Liver (tissue), 9 donors: ENCODE data around the gene GIPC1. TPM values are rescaled to one million over a fixed set of nuclear protein-coding genes. Genes with fewer than 3 reads are reported as not detected.

Experiments
- DNase-seq: peaks from one replicate; pipeline ENCODE4 v3.0.0-alpha.2; 2017; ENCODE audit warnings: low spot score
- H3K27ac ChIP-seq, 2 donors: one replicate each; pipeline ENCODE4 v1.7.0; 2013; ENCODE audit warnings: inconsistent platforms in 2 of 2, low read length in 2 of 2, control low read depth in 1 of 2, low read depth in 1 of 2, mild to moderate bottlenecking in 1 of 2
- H3K27me3 ChIP-seq, 4 donors: one replicate each; pipeline versions ENCODE4 v1.6.1 to v1.7.0; 2013; ENCODE audit warnings: low read length in 3 of 4, inconsistent platforms in 1 of 4, mild to moderate bottlenecking in 1 of 4, moderate library complexity in 1 of 4; ENCODE audit not compliant: control insufficient read depth in 4 of 4, insufficient read depth in 4 of 4
- H3K36me3 ChIP-seq, 4 donors: one replicate each; pipeline versions ENCODE4 v1.6.1 to v1.7.0; 2013; ENCODE audit warnings: low read length in 3 of 4, mild to moderate bottlenecking in 3 of 4, low read depth in 1 of 4, moderate library complexity in 1 of 4; ENCODE audit not compliant: control insufficient read depth in 4 of 4, insufficient read depth in 3 of 4
- H3K4me1 ChIP-seq, 4 donors: one replicate each; pipeline versions ENCODE4 v1.6.1 to v1.7.0; 2013; ENCODE audit warnings: low read length in 3 of 4, mild to moderate bottlenecking in 3 of 4, moderate library complexity in 1 of 4; ENCODE audit not compliant: control insufficient read depth in 4 of 4, insufficient read depth in 4 of 4
- H3K4me3 ChIP-seq, 3 donors: one replicate each; pipeline versions ENCODE4 v1.6.1 to v1.7.0; 2013; ENCODE audit warnings: low read length in 3 of 3, control low read depth in 1 of 3, low read depth in 1 of 3, mild to moderate bottlenecking in 1 of 3
- H3K9ac ChIP-seq, 2 donors: one replicate each; pipeline ENCODE4 v1.7.0; 2013; ENCODE audit warnings: low read length in 2 of 2, mild to moderate bottlenecking in 2 of 2, moderate library complexity in 2 of 2, control low read depth in 1 of 2, low read depth in 1 of 2
- H3K9me3 ChIP-seq, 4 donors: one replicate each; pipeline versions ENCODE4 v1.6.1 to v1.7.0; 2013; ENCODE audit warnings: low read length in 3 of 4; ENCODE audit not compliant: control insufficient read depth in 4 of 4
- FOXA1 ChIP-seq: IDR thresholded peaks from 2 replicates; pipeline ENCODE4 v1.6.1; 2016; ENCODE audit warnings: antibody characterized with exemption
- FOXA2 ChIP-seq: IDR thresholded peaks from 2 replicates; pipeline ENCODE4 v1.6.1; 2016; ENCODE audit warnings: antibody characterized with exemption
- GABPA ChIP-seq, 2 donors: IDR thresholded peaks in 1 of 2; conservative IDR thresholded peaks in 1 of 2; 2 replicates each; pipeline ENCODE4 v1.6.1; 2016; ENCODE audit warnings: antibody characterized with exemption in 2 of 2, mild to moderate bottlenecking in 1 of 2, moderate library complexity in 1 of 2
- HNF4A ChIP-seq, 2 donors: conservative IDR thresholded peaks; 2 replicates each; pipeline ENCODE4 v1.6.1; 2016; ENCODE audit warnings: antibody characterized with exemption in 2 of 2, mild to moderate bottlenecking in 2 of 2
- HNF4G ChIP-seq: IDR thresholded peaks from 2 replicates; pipeline ENCODE4 v1.6.1; 2016; ENCODE audit warnings: antibody characterized with exemption
- NR2F2 ChIP-seq: IDR thresholded peaks from 2 replicates; pipeline ENCODE4 v1.6.1; 2016; ENCODE audit warnings: antibody characterized with exemption
- RAD21 ChIP-seq, 2 donors: IDR thresholded peaks; 2 replicates each; pipeline ENCODE4 v1.6.1; 2016; ENCODE audit warnings: antibody characterized with exemption in 2 of 2, mild to moderate bottlenecking in 2 of 2
- RXRA ChIP-seq, 2 donors: IDR thresholded peaks; 2 replicates each; pipeline ENCODE4 v1.6.1; 2017 to 2018; ENCODE audit warnings: antibody characterized with exemption in 2 of 2, mild to moderate bottlenecking in 1 of 2
- SP1 ChIP-seq: IDR thresholded peaks from 2 replicates; pipeline ENCODE4 v1.6.1; 2018; ENCODE audit warnings: antibody characterized with exemption, mild to moderate bottlenecking
- TAF1 ChIP-seq: conservative IDR thresholded peaks from 2 replicates; pipeline ENCODE4 v1.6.1; 2016; ENCODE audit warnings: antibody characterized with exemption, mild to moderate bottlenecking
- YY1 ChIP-seq: IDR thresholded peaks from 2 replicates; pipeline ENCODE4 v1.6.1; 2016; ENCODE audit warnings: antibody characterized with exemption, mild to moderate bottlenecking
- WGBS: extraction: QIAGEN DNeasy Blood & Tissue Kit; methylation state at CpG from one replicate; pipeline ENCODE4 v1.1.7; 2013; 5-methylcytosine and 5-hydroxymethylcytosine counted together
- polyA plus RNA-seq, 2 donors: library from polyadenylated mRNA; stranded (reverse) in 1 of 2; unstranded in 1 of 2; fragments of 200-250 nt in 1 of 2; fragments of >200 nt in 1 of 2; fragmentation: Nextera tagmentation in 1 of 2; extraction: Ambion mirVana in 1 of 2; gene quantifications; one replicate each; pipeline versions ENCODE4 v1.2.1 to v1.2.3, GENCODE V29; 2013 to 2015
- total RNA-seq, 2 donors: library from RNA; depleted of rRNA; stranded (reverse); fragments of >200 nt; gene quantifications; one replicate each; pipeline ENCODE4 v1.2.3, GENCODE V29; 2014
- TF ChIP-seq, protein P1 (sequence below): fragments of 150-350 bp; IDR thresholded peaks from 2 replicates; pipeline ENCODE4 v1.5.1; 2017; ENCODE audit warnings: improper control_type of control experiment, low read depth, low read length; ENCODE audit not compliant: missing input control
- TF ChIP-seq, protein P2 (sequence below): IDR thresholded peaks from 2 replicates; pipeline ENCODE4 v1.6.1; 2016; ENCODE audit warnings: antibody characterized with exemption
- TF ChIP-seq, protein P3 (sequence below): IDR thresholded peaks from 2 replicates; pipeline ENCODE4 v1.6.1; 2016; ENCODE audit warnings: antibody characterized with exemption
- TF ChIP-seq, protein P4 (sequence below): IDR thresholded peaks from 2 replicates; pipeline ENCODE4 v1.6.1; 2016; ENCODE audit warnings: antibody characterized with exemption, mild to moderate bottlenecking
- TF ChIP-seq, protein P5 (sequence below): IDR thresholded peaks from 2 replicates; pipeline ENCODE4 v1.6.1; 2016; ENCODE audit warnings: antibody characterized with exemption
- donor health status: healthy.
- donor health status: healthy.
- donor health status: healthy.
- donor health status: healthy.
- donor health status: healthy.

GIPC1 gene
- total and polyA plus RNA-seq, 4 donors = 18.4 to 34.5 (median 25.5) TPM

DNA sequence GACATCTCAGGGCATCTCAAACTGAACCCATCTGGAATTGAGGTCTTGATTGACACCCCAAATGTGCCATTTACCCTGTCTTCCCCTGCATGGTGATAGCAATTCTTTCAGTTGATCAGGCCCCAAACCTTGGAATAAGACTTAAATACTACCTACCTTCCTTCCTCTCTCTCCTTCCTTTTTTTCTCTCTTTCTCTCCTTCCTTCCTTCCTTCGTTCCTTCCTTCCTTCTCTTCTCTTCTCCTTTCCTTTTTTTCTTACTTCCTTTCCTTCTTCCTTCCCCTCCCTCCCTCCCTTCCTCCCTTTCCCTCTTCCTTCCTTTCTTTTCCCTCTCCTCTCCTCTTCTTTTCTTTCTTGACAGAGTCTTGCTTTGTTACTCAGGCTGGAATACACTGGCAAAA lies 7.4 kb upstream of the GIPC1 start:
- Histone ChIP-seq H3K27me3 (no peaks in the 10 kb centered on the region), H3K4me1 (peaks cover 0 to 13% (median 12%) of the 10 kb centered on the region in 4 donors), H3K4me3 (no peak overlapping the region), H3K9me3 (no peaks in the 10 kb centered on the region), H3K9ac (no peak overlapping the region), H3K27ac (no peak overlapping the region), H3K36me3 (no peaks in the 10 kb centered on the region)
- TF ChIP-seq FOXA2 (no peak), FOXA1 (no peak), RAD21 (IDR thresholded peaks at IDR 0.05) (no peak), NR2F2 (no peak), RXRA (IDR thresholded peaks at IDR 0.05) (no peak), TAF1 (no peak), SP1 (no peak), HNF4G (no peak), HNF4A (conservative IDR thresholded peaks at IDR 0.05) (no peak), GABPA (IDR thresholded peaks at IDR 0.05 in 1 of 2, conservative IDR thresholded peaks at IDR 0.05 in 1 of 2) (no peak), YY1 (no peak)
- TF ChIP-seq, protein P1, sequence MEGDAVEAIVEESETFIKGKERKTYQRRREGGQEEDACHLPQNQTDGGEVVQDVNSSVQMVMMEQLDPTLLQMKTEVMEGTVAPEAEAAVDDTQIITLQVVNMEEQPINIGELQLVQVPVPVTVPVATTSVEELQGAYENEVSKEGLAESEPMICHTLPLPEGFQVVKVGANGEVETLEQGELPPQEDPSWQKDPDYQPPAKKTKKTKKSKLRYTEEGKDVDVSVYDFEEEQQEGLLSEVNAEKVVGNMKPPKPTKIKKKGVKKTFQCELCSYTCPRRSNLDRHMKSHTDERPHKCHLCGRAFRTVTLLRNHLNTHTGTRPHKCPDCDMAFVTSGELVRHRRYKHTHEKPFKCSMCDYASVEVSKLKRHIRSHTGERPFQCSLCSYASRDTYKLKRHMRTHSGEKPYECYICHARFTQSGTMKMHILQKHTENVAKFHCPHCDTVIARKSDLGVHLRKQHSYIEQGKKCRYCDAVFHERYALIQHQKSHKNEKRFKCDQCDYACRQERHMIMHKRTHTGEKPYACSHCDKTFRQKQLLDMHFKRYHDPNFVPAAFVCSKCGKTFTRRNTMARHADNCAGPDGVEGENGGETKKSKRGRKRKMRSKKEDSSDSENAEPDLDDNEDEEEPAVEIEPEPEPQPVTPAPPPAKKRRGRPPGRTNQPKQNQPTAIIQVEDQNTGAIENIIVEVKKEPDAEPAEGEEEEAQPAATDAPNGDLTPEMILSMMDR = no peak
- TF ChIP-seq, protein P2, sequence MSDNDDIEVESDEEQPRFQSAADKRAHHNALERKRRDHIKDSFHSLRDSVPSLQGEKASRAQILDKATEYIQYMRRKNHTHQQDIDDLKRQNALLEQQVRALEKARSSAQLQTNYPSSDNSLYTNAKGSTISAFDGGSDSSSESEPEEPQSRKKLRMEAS = no peak
- TF ChIP-seq, protein P3, sequence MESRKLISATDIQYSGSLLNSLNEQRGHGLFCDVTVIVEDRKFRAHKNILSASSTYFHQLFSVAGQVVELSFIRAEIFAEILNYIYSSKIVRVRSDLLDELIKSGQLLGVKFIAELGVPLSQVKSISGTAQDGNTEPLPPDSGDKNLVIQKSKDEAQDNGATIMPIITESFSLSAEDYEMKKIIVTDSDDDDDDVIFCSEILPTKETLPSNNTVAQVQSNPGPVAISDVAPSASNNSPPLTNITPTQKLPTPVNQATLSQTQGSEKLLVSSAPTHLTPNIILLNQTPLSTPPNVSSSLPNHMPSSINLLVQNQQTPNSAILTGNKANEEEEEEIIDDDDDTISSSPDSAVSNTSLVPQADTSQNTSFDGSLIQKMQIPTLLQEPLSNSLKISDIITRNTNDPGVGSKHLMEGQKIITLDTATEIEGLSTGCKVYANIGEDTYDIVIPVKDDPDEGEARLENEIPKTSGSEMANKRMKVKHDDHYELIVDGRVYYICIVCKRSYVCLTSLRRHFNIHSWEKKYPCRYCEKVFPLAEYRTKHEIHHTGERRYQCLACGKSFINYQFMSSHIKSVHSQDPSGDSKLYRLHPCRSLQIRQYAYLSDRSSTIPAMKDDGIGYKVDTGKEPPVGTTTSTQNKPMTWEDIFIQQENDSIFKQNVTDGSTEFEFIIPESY = no peak
- TF ChIP-seq, protein P4, sequence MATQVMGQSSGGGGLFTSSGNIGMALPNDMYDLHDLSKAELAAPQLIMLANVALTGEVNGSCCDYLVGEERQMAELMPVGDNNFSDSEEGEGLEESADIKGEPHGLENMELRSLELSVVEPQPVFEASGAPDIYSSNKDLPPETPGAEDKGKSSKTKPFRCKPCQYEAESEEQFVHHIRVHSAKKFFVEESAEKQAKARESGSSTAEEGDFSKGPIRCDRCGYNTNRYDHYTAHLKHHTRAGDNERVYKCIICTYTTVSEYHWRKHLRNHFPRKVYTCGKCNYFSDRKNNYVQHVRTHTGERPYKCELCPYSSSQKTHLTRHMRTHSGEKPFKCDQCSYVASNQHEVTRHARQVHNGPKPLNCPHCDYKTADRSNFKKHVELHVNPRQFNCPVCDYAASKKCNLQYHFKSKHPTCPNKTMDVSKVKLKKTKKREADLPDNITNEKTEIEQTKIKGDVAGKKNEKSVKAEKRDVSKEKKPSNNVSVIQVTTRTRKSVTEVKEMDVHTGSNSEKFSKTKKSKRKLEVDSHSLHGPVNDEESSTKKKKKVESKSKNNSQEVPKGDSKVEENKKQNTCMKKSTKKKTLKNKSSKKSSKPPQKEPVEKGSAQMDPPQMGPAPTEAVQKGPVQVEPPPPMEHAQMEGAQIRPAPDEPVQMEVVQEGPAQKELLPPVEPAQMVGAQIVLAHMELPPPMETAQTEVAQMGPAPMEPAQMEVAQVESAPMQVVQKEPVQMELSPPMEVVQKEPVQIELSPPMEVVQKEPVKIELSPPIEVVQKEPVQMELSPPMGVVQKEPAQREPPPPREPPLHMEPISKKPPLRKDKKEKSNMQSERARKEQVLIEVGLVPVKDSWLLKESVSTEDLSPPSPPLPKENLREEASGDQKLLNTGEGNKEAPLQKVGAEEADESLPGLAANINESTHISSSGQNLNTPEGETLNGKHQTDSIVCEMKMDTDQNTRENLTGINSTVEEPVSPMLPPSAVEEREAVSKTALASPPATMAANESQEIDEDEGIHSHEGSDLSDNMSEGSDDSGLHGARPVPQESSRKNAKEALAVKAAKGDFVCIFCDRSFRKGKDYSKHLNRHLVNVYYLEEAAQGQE = no peak
- TF ChIP-seq, protein P5, sequence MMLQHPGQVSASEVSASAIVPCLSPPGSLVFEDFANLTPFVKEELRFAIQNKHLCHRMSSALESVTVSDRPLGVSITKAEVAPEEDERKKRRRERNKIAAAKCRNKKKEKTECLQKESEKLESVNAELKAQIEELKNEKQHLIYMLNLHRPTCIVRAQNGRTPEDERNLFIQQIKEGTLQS = no peak
- no peak for DNase-seq
- WGBS = 69% methylated on average over 1 of the region's 1 CpG
